Heart left ventricle (tissue), 16 donors: Measurements from ENCODE around the gene VPS37D. TPM values are rescaled to one million over a fixed set of nuclear protein-coding genes. Genes with fewer than 3 reads are reported as not detected.

Source experiments
- ATAC-seq, 4 donors: fragments of 200-7000 bp; cut with Tn5 transposase; one replicate each; pipeline ENCODE4 v1.9.1; 2020 to 2022; ENCODE audit warnings: moderate library complexity in 4 of 4, mild to moderate bottlenecking in 3 of 4, moderate number of reproducible peaks in 1 of 4
- DNase-seq, 5 donors: peaks; one replicate each; pipeline ENCODE4 v3.0.0-alpha.2; 2020
- H3K27ac ChIP-seq, 12 donors: fragments of 200-600 bp; sonication (generic) in 4 of 12; one replicate each; pipeline versions ENCODE4 v1.5.0 to v1.8.0; 2016 to 2022; ENCODE audit warnings: mild to moderate bottlenecking in 2 of 12
- H3K27me3 ChIP-seq, 9 donors: fragments of 200-600 bp; sonication (generic) in 2 of 9; one replicate each; pipeline versions ENCODE4 v1.5.1 to v1.8.0; 2016 to 2022; ENCODE audit warnings: mild to moderate bottlenecking in 3 of 9
- H3K36me3 ChIP-seq, 9 donors: fragments of 200-600 bp; sonication (generic) in 2 of 9; one replicate each; pipeline versions ENCODE4 v1.5.0 to v1.8.0; 2018 to 2022; ENCODE audit warnings: mild to moderate bottlenecking in 2 of 9
- H3K4me1 ChIP-seq, 12 donors: fragments of 200-600 bp; sonication (generic) in 4 of 12; one replicate each; pipeline versions ENCODE4 v1.5.0 to v1.8.0; 2016 to 2022; ENCODE audit warnings: mild to moderate bottlenecking in 3 of 12
- H3K4me3 ChIP-seq, 12 donors: fragments of 200-600 bp; sonication (generic) in 4 of 12; one replicate each; pipeline versions ENCODE4 v1.5.0 to v1.8.0; 2017 to 2022; ENCODE audit warnings: mild to moderate bottlenecking in 9 of 12, moderate library complexity in 4 of 12
- H3K9me3 ChIP-seq, 12 donors: fragments of 200-600 bp; sonication (generic) in 4 of 12; one replicate each; pipeline versions ENCODE4 v1.5.0 to v1.8.0; 2016 to 2022; ENCODE audit warnings: mild to moderate bottlenecking in 1 of 12
- CTCF ChIP-seq, 12 donors: fragments of 200-600 bp; sonication (generic) in 4 of 12; IDR thresholded peaks; one replicate each; pipeline versions ENCODE4 v1.5.0 to v1.8.0; 2018 to 2022; ENCODE audit warnings: antibody characterized with exemption in 12 of 12, mild to moderate bottlenecking in 5 of 12
- POLR2A ChIP-seq, 2 donors: fragments of 450-650 bp; IDR thresholded peaks; one replicate each; pipeline ENCODE4 v1.6.1; 2017; ENCODE audit warnings: antibody characterized with exemption in 2 of 2, mild to moderate bottlenecking in 2 of 2, moderate library complexity in 2 of 2
- WGBS, 4 donors: extraction: QIAGEN DNeasy Blood & Tissue Kit in 2 of 4; methylation state at CpG; one replicate each; pipeline versions ENCODE4 v1.1.5 to v1.1.7; 2013 to 2018; 5-methylcytosine and 5-hydroxymethylcytosine counted together
- intact Hi-C, 10 donors: fragments of 100-400 bp; cut with DNase I; formaldehyde crosslinking; loops; one replicate each; pipeline versions ENCODE4 v1.11.1 to v1.14.2; 2022
- polyA plus RNA-seq, 2 donors: library from polyadenylated mRNA; stranded (reverse); fragments of 200-250 nt; gene quantifications; one replicate each; pipeline ENCODE4 v1.2.3, GENCODE V29; 2013
- total RNA-seq, 9 donors: library from RNA; depleted of rRNA in 2 of 9; stranded (reverse); fragments of >200 nt in 2 of 9; fragmentation: NEBNext Ultra II Directional in 3 of 9; extraction: Animal tissue kit (Norgen Biotek cat#: 25700) in 3 of 9; gene quantifications; one replicate each; pipeline versions ENCODE4 v1.1.0 to v1.2.4, GENCODE V29; 2016 to 2023
- donor health status: ischemic (EF 13 %, LVEDD 7.1; RV severe dilation, severe dysfunction).
- donor health status: healthy with polysubstance abuse.
- donor health status: DM: no; HTN: yes; CAD: no.
- donor health status: DM: no; HTN: no; CAD: no.
- donor health status: ischemic (EF 25% LVEDD 6.9; RV normal size, moderate dysfunction).
- donor health status: ischemic (EF 25% LVEDD 5.7; RV mildly dilated, moderate dysfunction).
- donor health status: healthy.
- donor health status: DM: yes; HTN: yes; CAD: no.
- donor health status: ischemic (EF 35%, LVEDD 5.7; RV mildly dilated, moderate dysfunction).
- donor health status: nonischemic (EF 11% LVEDD 7.7; RV severe dilation, severe dysfunction).
- donor health status: DM: yes; HTN: yes; CAD: no.
- donor health status: PGD.
- donor health status: ischemic (EF 29% LVEDD 5.4; RV normal size, mild dysfunction).
- donor health status: nonischemic (EF 23%, LVEDD 6.1; RV moderate dilation, normal function).

VPS37D gene
- total and polyA plus RNA-seq, 11 donors: 1.1 to 2.9 (median 2.6) TPM

- Histone ChIP-seq H3K27me3 (peaks cover 0 to 25% (median 3%) of the 10 kb centered on the region in 9 donors), H3K4me1 (peaks cover 0 to 36% (median 14%) of the 10 kb centered on the region in 12 donors), H3K9me3 (no peaks in the 10 kb centered on the region), H3K36me3 (no peaks in the 10 kb centered on the region), H3K27ac (peak overlapping the region in 1 of 12 donors; percentile 71), H3K4me3 (no peak overlapping the region)
- no peak for TF ChIP-seq POLR2A (IDR thresholded peaks at IDR 0.05)
- no peak for TF ChIP-seq CTCF (IDR thresholded peaks at IDR 0.05)
- DNase-seq (peak in 1 of 5 donors; percentile 26), ATAC-seq (no peak)
- intact Hi-C loops: loop anchor here in 3 of 10 donors (5.0 kb wide), 2 partner anchors 33 to 48 kb away; partner anchors contain the start of genes BUD23 (in 2 of the 3), DNAJC30 (in 2 of the 3) and VPS37D (in 2 of the 3)
- 74 to 85% (median 78%) methylated on average over 15 to 16 of the region's 16 CpGs for WGBS, 4 donors
These were observed 48.2 kb downstream of the VPS37D start for GRCh38 chr7:73715648-73716317.

GRCh38 chr7:73716318-73716890 lies 48.8 kb downstream of the VPS37D start:
- TF ChIP-seq CTCF (IDR thresholded peaks at IDR 0.05) (no peak), POLR2A (IDR thresholded peaks at IDR 0.05) (no peak)
- 63 to 76% (median 75%) methylated on average over 4 of the region's 4 CpGs for WGBS, 4 donors
- H3K4me1 ChIP-seq: peaks cover 0 to 36% (median 14%) of the 10 kb centered on the region in 12 donors
- H3K9me3 ChIP-seq: no peaks in the 10 kb centered on the region
- H3K36me3 ChIP-seq: no peaks in the 10 kb centered on the region
- H3K27me3 ChIP-seq: peaks cover 0 to 25% (median 3%) of the 10 kb centered on the region in 9 donors
- DNase-seq (peak in 1 of 5 donors; percentile 37), ATAC-seq (no peak)
- no peak overlapping the region for H3K4me3 ChIP-seq
- peak overlapping the region in 1 of 12 donors; percentile 71 for H3K27ac ChIP-seq
- intact Hi-C loops: loop anchor here in 3 of 10 donors (5.0 kb wide), 2 partner anchors 34 to 49 kb away; partner anchors contain the start of genes BUD23 (in 2 of the 3), DNAJC30 (in 2 of the 3) and VPS37D (in 2 of the 3)

GRCh38 chr7:73717025-73717807 lies 49.6 kb downstream of the VPS37D start:
- TF ChIP-seq POLR2A (IDR thresholded peaks at IDR 0.05) (no peak), CTCF (IDR thresholded peaks at IDR 0.05) (no peak)
- Histone ChIP-seq H3K27me3 (peaks cover 0 to 32% (median 3%) of the 10 kb centered on the region in 9 donors), H3K36me3 (no peaks in the 10 kb centered on the region), H3K9me3 (no peaks in the 10 kb centered on the region), H3K4me1 (peaks cover 0 to 36% (median 14%) of the 10 kb centered on the region in 12 donors), H3K4me3 (no peak overlapping the region), H3K27ac (peak overlapping the region in 1 of 12 donors; percentile 71)
- ATAC-seq (no peak), DNase-seq (no peak)
- intact Hi-C loops: loop anchor here in 3 of 10 donors (5.0 kb wide), 2 partner anchors 35 to 50 kb away; partner anchors contain the start of genes BUD23 (in 2 of the 3), DNAJC30 (in 2 of the 3) and VPS37D (in 2 of the 3)
- 64 to 80% (median 78%) methylated on average over 11 to 13 of the region's 13 CpGs for WGBS, 4 donors
